Measurements from ENCODE around the gene PNCK. TPM values are rescaled to one million over a fixed set of nuclear protein-coding genes. Genes with fewer than 3 reads are reported as not detected.

PNCK gene
- total RNA-seq, 1 experiment from 2014 or later: 0.60 TPM

DNA sequence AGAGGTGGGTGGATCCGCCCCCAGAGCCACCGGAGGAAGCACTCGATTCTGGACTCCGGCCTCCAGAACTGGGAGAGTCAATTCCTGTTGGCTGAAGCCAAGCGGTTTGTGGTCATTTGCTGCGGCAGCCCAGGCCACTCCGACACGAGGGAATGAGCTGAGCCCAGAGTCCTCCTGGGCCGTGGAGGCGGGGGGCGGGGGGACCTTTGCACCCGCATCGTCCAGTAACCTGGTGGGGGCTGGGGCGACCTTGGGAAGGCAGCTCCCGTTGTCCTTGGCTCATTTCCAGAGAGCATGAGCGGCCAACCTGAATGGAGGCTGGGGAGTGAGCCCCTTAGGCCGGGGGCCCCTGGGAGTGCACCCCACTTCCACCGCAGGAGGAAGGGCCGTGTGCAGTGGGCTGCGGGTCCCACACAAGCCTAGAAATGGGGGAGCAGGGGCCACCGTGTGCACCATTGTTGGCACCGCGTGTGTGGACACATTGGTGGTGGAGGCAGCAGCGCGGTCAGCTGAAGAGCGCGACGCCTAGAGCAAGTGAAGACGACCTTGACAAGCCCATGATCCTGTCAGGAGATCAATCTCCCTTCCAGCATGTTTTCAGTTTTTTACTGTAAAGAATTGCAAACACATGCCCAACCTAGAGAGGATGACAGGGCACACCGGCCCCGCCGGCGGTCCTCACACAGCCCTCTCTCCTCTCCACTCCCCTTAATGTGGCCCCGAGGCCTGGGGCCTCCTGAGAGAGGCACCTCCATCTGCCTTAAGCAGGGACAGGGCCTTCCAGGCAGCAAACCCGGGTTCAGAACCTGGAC lies 46.5 kb downstream of the PNCK start:
- intact Hi-C loops (cut with micrococcal nuclease; ENCODE audit: unreplicated experiment): no loop called here
- BruUV-seq (replicated peaks): no TSS peak
- TF ChIP-seq EZH2 (IDR thresholded peaks at IDR 0.05; ENCODE audit: borderline replicate concordance, low read depth, low read length, poor library complexity, severe bottlenecking) (no peak), CTCF (conservative IDR thresholded peaks at IDR 0.05; ENCODE audit: low read depth, low read length) (no peak)
- no peak for DNase-seq (ENCODE audit: low spot score)
- POLR2A ChIA-PET (ENCODE audit: low non-redundant PET): no interaction called here
- Histone ChIP-seq H3K36me3 (ENCODE audit: insufficient read depth, low read length, poor library complexity, severe bottlenecking) (no peaks in the 10 kb centered on the region), H3K4me1 (ENCODE audit: insufficient read depth, low read length, poor library complexity, severe bottlenecking) (no peaks in the 10 kb centered on the region), H3K9me3 (ENCODE audit: low read depth, low read length, poor library complexity, severe bottlenecking) (no peaks in the 10 kb centered on the region), H3K27me3 (replicated peaks; ENCODE audit: insufficient read depth, low read depth, low read length, poor library complexity) (no peaks in the 10 kb centered on the region), H3K4me3 (ENCODE audit: low read depth, low read length, poor library complexity, severe bottlenecking) (no peak overlapping the region), H3K27ac (ENCODE audit: low read depth, low read length, poor library complexity, severe bottlenecking) (no peak overlapping the region)
- CTCF ChIA-PET: no interaction called here

GRCh38 chrX:153626025-153626633 lies 47.5 kb downstream of the PNCK start:
- BruUV-seq (replicated peaks): no TSS peak
- ChIA-PET CTCF (no interaction called here), POLR2A (ENCODE audit: low non-redundant PET) (no interaction called here)

More at GRCh38 chrX:153626025-153626633, 47.5 kb downstream of the PNCK start:
- Histone ChIP-seq H3K4me1 (ENCODE audit: insufficient read depth, low read length, poor library complexity, severe bottlenecking) (no peaks in the 10 kb centered on the region), H3K27me3 (replicated peaks; ENCODE audit: insufficient read depth, low read depth, low read length, poor library complexity) (no peaks in the 10 kb centered on the region), H3K4me3 (ENCODE audit: low read depth, low read length, poor library complexity, severe bottlenecking) (no peak overlapping the region), H3K36me3 (ENCODE audit: insufficient read depth, low read length, poor library complexity, severe bottlenecking) (no peaks in the 10 kb centered on the region), H3K9me3 (ENCODE audit: low read depth, low read length, poor library complexity, severe bottlenecking) (no peaks in the 10 kb centered on the region), H3K27ac (ENCODE audit: low read depth, low read length, poor library complexity, severe bottlenecking) (no peak overlapping the region)
- DNase-seq (ENCODE audit: low spot score): no peak
- intact Hi-C loops (cut with micrococcal nuclease; ENCODE audit: unreplicated experiment): no loop called here
- TF ChIP-seq EZH2 (IDR thresholded peaks at IDR 0.05; ENCODE audit: borderline replicate concordance, low read depth, low read length, poor library complexity, severe bottlenecking) (no peak), CTCF (conservative IDR thresholded peaks at IDR 0.05; ENCODE audit: low read depth, low read length) (no peak)

Data from A673 (cell line).